Mesothelial cell of epicardium (in vitro differentiated cells): ENCODE results near the gene IQCF5. TPM values are rescaled to one million over a fixed set of nuclear protein-coding genes. Genes with fewer than 3 reads are reported as not detected.
"Not testable (repeated sequence)": the region's sequence is repeated elsewhere in the genome, so short reads cannot be mapped to it uniquely, and the experiment has no call there.

Experiments used
- DNase-seq, 2 experiments: peaks; one replicate each; pipeline ENCODE4 v3.0.0; 2021; ENCODE audit warnings: low spot score in 2 of 2; ENCODE audit not compliant: unreplicated experiment in 2 of 2
- H3K27ac Mint-ChIP-seq: 2 replicates; pipeline ENCODE4 v1.8.0; 2021; ENCODE audit warnings: mixed read lengths
- H3K27me3 Mint-ChIP-seq: 2 replicates; pipeline ENCODE4 v1.8.0; 2021; ENCODE audit warnings: low read depth, mixed read lengths
- H3K36me3 Mint-ChIP-seq: 2 replicates; pipeline ENCODE4 v1.8.0; 2021; ENCODE audit warnings: mixed read lengths
- H3K4me1 Mint-ChIP-seq: 2 replicates; pipeline ENCODE4 v1.8.0; 2021; ENCODE audit warnings: mixed read lengths
- H3K4me3 Mint-ChIP-seq: 2 replicates; pipeline ENCODE4 v1.8.0; 2021; ENCODE audit warnings: mild to moderate bottlenecking, moderate library complexity, mixed read lengths
- H3K9me3 Mint-ChIP-seq: 2 replicates; pipeline ENCODE4 v1.8.0; 2021; ENCODE audit warnings: mixed read lengths
- total RNA-seq: library from RNA; stranded (reverse); gene quantifications from 3 replicates; pipeline ENCODE4 v1.2.1, GENCODE V29; 2021
- TF ChIP-seq, protein P1 (sequence below): fragments of 200-600 bp; sonication (generic); IDR thresholded peaks from one replicate; pipeline ENCODE4 v1.5.0; 2021; ENCODE audit warnings: antibody characterized with exemption; ENCODE audit not compliant: unreplicated experiment

IQCF5 gene
- total RNA-seq, 1 donor from 2014 or later: not detected

DNA sequence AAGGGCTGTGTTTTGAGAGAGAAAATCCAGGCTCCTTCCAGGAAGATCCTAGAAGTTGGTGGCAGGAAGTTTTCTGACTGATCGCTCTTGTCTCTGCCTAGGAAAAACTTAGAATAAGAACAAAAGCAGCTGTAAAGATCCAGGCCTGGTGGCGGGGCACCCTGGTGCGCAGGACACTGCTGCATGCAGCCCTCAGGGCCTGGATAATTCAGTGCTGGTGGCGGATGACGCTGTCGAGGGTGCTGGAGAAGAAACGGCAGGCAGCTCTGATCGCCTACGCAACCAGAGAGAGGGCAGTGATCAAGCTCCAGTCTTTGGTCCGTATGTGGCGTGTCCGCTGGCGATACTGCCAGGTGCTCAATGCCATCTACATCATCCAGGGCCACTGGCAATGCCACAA, 12.5 kb downstream of the IQCF5 start:
- Mint-ChIP-seq H3K9me3 (peaks cover 6% of the 10 kb centered on the region), H3K4me1 (no peaks in the 10 kb centered on the region), H3K4me3 (no peak overlapping the region), H3K36me3 (no peaks in the 10 kb centered on the region), H3K27ac (no peak overlapping the region), H3K27me3 (peaks cover 5% of the 10 kb centered on the region)
- DNase-seq: no peak
- TF ChIP-seq, protein P1, sequence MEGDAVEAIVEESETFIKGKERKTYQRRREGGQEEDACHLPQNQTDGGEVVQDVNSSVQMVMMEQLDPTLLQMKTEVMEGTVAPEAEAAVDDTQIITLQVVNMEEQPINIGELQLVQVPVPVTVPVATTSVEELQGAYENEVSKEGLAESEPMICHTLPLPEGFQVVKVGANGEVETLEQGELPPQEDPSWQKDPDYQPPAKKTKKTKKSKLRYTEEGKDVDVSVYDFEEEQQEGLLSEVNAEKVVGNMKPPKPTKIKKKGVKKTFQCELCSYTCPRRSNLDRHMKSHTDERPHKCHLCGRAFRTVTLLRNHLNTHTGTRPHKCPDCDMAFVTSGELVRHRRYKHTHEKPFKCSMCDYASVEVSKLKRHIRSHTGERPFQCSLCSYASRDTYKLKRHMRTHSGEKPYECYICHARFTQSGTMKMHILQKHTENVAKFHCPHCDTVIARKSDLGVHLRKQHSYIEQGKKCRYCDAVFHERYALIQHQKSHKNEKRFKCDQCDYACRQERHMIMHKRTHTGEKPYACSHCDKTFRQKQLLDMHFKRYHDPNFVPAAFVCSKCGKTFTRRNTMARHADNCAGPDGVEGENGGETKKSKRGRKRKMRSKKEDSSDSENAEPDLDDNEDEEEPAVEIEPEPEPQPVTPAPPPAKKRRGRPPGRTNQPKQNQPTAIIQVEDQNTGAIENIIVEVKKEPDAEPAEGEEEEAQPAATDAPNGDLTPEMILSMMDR: no peak

DNA sequence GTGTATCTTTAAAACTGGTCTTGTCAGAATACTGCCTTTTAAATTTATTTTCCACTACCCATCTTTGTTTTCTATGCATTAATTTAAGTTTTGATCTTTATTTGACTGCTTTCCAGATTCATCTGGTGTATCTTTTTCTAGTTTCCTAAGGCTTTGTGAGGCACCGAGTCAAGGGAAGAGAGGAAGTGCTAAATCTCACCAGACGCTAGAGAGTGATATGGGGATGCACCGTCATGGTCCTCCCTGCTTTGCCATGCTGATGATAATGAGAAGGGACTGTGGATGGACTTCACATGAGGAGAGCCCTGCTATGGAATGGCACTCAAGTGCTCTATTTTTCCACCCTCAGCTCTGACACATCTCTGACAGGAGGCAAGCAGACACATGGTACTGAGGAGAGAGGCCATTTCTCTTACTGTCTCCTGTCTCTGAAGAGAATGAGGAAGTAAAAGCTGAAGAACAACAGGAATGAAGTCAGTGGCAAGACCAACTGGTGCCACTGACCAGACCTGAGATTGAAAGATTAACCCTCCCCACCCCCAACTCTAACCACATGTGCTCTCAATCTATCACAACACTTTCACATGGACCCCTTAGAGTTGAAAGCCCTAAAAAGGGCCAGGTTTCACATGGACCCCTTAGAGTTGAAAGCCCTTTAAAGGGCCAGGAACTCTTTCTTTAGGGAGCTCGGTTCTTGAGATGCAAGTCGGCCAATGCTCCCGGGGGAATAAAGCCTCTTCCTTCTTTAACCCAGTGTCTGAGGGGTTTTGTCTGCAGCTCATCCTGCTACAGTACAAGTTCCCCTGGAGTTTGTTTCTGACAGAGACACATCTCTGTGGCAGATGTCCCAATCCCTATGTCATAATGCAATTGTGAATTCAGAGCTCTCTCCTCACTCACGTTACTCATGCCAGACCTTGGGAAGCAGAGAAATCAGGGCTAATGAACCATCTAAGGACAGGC, 14.4 kb downstream of the IQCF5 start, which contains the start of gene IQCF2:
Gene IQCF2, plus strand, starts transcription at position 913 of the 963 bp plus-strand sequence. CDS start 52 bp downstream, outside the sequence.
- Mint-ChIP-seq H3K27ac (no peak within 1 kb of the TSS), H3K4me3 (no peak within 1 kb of the TSS), H3K4me1 (no peaks in the 10 kb centered on the region), H3K27me3 (peaks cover 2% of the 10 kb centered on the region), H3K36me3 (peaks cover 5% of the 10 kb centered on the region), H3K9me3 (peaks cover 16% of the 10 kb centered on the region)
- DNase-seq: no peak
- TF ChIP-seq, protein P1: no peak

DNA sequence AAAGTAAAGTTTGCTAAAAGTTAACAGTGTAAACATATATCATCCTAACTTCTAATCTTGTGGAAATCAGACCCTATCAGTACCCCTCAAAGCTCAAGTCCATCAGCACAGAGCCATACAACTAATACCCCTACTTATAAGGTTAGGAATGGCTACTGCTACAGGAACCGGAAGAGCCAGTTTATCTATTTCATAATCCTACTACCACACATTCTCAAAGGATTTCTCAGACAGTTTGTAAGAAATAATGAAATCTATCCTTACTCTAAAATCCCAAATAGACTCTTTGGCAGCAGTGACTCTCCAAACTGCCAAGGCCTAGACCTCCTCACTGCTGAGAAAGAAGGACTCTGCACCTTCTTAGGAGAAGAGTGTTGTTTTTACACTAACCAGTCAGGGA, 20.0 kb downstream of the IQCF5 start:
- not testable (repeated sequence) for DNase-seq, H3K4me3 Mint-ChIP-seq, H3K27ac Mint-ChIP-seq, H3K36me3 Mint-ChIP-seq, H3K4me1 Mint-ChIP-seq
- H3K27me3 Mint-ChIP-seq: peaks cover 12% of the 10 kb centered on the region
- H3K9me3 Mint-ChIP-seq: peaks cover 15% of the 10 kb centered on the region

DNA sequence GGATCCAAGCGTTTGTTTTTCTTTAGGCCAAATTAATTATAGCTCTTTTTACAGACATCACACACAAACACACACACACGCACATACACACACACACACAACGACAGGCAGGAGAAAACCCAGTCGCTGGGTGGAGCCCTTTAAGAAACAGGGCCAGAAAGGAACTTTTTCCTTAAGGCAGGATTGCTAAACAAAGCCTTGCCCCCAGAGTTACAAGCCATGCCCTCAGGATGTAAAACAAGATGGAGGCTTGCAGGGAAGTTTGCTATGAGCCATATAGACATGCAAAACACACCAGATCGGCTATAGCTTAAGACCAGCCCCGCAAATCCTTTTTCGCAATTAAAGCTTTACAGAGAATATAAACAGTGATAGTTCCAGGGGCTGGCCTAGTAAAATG, 30.3 kb downstream of the IQCF5 start:
- DNase-seq: no peak
- TF ChIP-seq, protein P1: no peak
- Mint-ChIP-seq H3K9me3 (peaks cover 26% of the 10 kb centered on the region), H3K4me3 (no peak overlapping the region), H3K27ac (no peak overlapping the region), H3K27me3 (peaks cover 24% of the 10 kb centered on the region), H3K4me1 (peaks cover 6% of the 10 kb centered on the region), H3K36me3 (no peaks in the 10 kb centered on the region)

DNA sequence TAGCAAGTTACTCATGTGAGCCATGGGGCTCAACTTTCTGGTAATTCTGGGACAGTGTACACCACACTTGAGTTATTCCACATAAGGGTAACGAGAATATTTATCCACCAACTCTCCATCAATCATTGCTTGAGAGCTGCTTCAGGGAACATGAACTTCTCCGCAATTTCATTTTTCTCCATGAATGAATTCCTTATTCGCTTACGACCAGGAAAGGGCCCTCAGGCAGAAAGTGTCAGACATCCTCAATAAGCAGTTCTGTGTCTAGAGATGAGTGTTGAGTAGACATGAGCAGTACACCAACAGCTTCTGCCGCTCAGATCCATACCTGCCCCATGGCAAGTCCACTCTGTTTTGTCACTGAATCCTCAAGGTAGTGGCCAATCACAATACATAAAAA, 38.8 kb downstream of the IQCF5 start:
- Mint-ChIP-seq H3K27me3 (peaks cover 48% of the 10 kb centered on the region), H3K4me3 (no peak overlapping the region), H3K4me1 (peaks cover 2% of the 10 kb centered on the region), H3K36me3 (no peaks in the 10 kb centered on the region), H3K27ac (no peak overlapping the region), H3K9me3 (peaks cover 11% of the 10 kb centered on the region)
- no peak for DNase-seq
- TF ChIP-seq, protein P1: no peak

DNA sequence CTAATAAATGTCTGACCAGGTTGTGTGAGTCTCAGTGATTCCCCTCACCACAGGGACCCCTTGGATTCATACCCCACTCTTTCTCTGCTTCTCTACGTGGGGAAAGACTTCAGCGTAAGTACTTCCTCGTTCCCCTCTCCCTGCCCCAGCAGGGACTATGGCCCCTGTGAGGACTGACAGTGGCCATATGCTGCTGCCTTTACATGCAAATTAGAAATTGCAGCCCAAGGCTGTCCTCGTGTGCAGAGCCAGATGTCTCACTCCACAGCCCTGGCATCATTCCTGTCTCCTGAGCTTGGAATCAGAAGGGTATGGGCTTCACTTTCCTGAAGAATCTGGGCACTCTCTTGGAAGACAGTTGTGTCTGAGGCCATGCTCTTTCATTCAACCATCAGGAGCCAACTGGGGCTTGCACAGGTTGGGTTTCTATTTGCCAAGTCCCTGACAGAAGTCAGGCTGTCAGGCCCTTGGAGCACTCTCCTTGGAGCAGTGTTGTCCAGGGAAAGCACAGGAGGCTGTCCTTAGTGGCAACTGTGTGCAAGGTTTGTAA, 44.5 kb downstream of the IQCF5 start:
- Mint-ChIP-seq H3K4me1 (no peaks in the 10 kb centered on the region), H3K27ac (no peak overlapping the region), H3K4me3 (no peak overlapping the region), H3K27me3 (peaks cover 32% of the 10 kb centered on the region), H3K9me3 (peaks cover 32% of the 10 kb centered on the region), H3K36me3 (no peaks in the 10 kb centered on the region)
- TF ChIP-seq, protein P1: no peak
- no peak for DNase-seq
